GM21447 (cell line): ENCODE results near the gene ZFPM1.
"Not testable (repeated sequence)": the region's sequence is repeated elsewhere in the genome, so short reads cannot be mapped to it uniquely, and the experiment has no call there.

Experiments used
- ATAC-seq: cut with Tn5 transposase; IDR thresholded peaks from one replicate; pipeline ENCODE4 v1.9.1; 2021; ENCODE audit not compliant: unreplicated experiment

ZFPM1 gene

GRCh38 chr16:88510091-88510994, 57.3 kb downstream of the ZFPM1 start:
- ATAC-seq, result no peak

DNA sequence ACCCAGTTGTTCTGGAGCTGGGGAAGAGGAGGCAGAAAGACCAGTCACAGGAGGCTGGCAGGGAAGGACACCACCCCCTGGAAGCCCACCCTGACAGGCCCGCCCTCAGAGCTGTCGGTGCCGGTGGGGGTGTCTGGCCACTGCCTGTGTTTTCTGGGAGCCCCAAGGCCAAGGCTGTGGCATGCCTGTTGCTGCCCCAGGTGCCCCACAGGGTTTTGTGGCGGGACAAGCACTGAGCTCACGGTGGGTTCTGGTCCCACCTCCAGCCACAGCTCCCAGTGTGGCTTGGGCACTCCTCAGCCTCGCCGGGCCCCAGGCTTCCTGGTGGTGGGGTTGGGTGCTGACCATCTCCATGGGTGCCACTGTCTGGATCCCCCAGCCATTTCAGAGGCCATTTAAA, 58.0 kb downstream of the ZFPM1 start:
- no peak for ATAC-seq

DNA sequence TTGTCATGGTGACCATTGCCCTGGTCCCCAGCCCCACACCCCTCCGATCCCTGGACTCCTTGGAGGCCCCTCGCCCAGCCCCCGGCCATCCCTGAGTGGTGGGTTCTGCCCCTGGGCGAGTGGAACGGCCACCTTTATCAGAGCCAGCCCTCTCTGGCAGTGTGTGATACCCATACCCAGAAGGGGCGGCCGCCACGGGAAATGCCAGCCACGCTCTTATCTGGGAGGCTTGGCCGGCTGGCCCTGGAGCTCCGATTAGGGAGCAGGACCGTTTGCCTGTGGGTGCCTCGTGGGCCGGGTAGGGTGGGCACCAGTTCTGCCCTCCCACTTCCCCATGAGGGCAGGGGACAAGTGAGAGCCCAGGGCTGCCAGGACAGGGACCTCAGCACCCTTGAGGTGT, 58.8 kb downstream of the ZFPM1 start:
- no peak for ATAC-seq

DNA sequence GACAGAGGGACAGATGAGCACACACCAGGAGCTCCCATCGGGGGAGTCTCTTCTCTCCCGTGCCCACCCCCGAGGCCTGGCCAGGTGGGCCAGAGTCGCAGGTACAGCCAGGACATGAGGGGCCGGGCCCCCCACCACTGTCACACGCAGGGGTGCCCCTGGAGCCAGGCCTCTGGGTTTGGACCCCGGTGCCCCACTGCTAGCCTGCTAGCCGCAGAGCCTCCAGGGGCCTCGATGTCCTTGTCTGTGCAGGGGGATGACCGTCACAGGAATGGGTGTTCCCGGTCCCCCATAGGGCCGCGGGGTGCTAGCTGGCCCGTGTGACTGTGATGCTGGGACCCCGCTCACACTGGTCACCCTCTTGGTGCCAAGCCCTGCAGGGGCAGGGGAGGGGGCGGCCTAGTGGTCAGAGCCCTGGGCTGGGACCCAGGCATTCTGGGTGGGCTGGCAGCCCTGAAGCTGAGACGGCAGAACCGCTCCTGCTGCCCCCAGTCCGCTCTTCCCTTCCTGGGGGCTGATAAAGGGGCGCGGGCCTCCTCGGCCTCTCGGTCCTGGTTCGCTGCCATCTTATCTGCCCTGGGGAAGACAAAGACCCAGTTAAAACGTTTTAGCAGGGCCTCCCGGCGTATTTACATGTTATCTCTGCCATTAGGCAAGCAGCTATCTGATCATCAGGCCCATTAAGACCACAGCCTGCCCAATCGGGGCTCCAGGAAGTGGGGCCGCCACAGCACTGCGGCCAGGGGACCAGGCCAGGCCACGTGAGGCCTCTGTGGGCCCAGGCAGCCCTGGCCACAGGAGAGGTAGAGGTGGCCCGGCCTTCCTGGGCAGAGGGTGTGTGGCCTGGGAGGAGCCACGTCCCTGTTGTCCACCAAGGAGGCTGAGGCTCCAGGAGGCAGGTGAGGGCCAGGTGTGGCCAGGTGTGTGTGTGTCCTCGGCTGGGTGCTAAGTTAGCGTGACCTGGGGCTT, 59.9 kb downstream of the ZFPM1 start:
- no peak for ATAC-seq

GRCh38 chr16:88514070-88514469, 61.0 kb downstream of the ZFPM1 start:
- no peak for ATAC-seq

- no peak for ATAC-seq
Measured at GRCh38 chr16:88514526-88515232, 61.6 kb downstream of the ZFPM1 start.

GRCh38 chr16:88515371-88515770, 62.3 kb downstream of the ZFPM1 start:
- no peak for ATAC-seq

DNA sequence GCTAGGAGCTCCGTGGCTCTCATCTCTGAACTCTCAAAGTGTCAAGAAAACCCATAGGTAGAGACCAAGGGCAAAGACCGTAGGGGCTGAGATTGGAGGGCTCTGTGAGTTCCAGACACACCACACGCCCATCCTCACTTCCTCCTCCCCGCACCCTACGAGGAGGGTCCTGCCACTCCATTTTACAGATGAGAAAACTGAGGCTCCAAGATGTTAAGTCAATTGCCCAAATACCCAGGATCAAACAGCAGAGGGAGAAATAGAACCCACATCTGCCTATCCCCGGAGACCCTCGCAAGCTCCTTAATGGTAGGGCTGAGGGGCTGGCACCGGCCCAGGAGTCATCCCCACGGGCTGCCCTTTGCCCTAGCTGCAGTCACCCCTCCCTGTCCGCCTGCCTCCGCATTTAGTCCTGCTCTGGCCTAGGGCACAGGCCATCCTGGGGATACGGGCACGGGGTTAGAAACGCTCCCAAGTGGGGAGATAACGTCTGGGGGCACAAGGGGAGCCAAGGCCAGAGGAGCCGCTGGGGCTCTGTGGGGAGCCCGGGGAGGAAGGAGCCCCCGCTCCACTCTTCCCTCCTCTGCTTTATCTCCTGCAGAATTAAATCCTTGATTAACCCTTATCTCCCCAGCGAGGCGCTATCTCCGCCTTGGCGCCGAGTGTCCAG, 63.0 kb downstream of the ZFPM1 start:
- ATAC-seq, result no peak

DNA sequence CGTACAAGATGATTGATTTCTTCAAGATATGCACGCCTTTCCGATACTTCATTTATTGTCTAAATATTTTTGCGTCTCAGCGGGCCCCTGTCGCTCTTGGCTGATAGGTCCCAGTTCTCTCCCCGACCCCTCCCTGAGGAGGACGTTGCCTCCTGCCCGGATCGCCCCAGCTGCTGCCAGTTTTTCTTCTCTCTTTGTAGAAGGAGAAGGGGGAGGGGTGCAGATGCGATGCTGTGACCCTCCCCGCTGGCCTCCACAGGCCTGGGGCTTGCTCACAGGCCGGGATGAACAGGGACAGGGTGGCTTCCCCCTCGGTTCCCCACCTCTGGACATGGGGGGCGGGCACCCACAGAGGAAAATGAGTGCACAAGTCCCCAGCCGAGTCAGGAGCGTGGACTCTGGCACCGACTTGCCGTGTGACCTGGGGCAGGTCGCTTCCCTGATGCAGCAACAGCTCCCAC, 63.6 kb downstream of the ZFPM1 start:
- ATAC-seq, result no peak

- not testable (repeated sequence) for ATAC-seq
Measured at GRCh38 chr16:88517208-88517774, 64.2 kb downstream of the ZFPM1 start.

DNA sequence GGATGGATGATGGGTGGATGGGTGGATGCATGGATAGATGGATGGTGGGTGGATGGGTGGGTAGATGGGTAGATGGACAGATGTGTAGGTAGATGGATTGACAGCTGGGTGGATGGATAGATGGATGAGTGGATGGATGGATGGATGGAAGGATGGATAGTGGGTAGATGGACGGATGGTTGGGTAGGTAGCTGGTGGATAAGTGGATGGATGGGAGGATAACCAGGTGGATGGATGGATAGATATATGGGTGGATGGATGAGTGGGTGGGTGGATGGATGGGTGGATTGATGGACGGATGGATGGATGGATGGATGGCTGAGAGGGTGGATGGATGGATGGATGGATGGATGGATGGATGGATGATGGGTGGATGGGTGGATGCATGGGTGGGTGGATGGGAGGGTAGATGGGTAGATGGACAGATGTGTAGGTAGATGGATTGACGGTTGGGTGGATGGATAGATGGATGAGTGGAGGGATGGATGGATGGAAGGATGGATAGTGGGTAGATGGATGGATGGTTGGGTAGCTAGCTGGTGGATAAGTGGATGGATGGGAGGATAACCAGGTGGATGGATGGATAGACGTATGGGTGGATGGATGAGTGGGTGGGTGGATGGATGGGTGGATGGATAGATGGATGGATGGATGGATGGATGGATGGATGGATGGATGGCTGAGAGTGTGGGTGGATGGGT, 65.5 kb downstream of the ZFPM1 start:
- not testable (repeated sequence) for ATAC-seq

- ATAC-seq, result no peak
Measured at GRCh38 chr16:88519240-88519639, 66.2 kb downstream of the ZFPM1 start.

GRCh38 chr16:88519938-88520653, 67.0 kb downstream of the ZFPM1 start:
- no peak for ATAC-seq

GRCh38 chr16:88521674-88522073, 68.6 kb downstream of the ZFPM1 start:
- no peak for ATAC-seq

- ATAC-seq, result no peak
Measured at GRCh38 chr16:88522276-88522949, 69.3 kb downstream of the ZFPM1 start.

- ATAC-seq, result no peak
Measured at GRCh38 chr16:88523309-88524161, 70.5 kb downstream of the ZFPM1 start.

- ATAC-seq, result no peak
Measured at GRCh38 chr16:88524274-88524972, 71.3 kb downstream of the ZFPM1 start.
